ENCODE measurements around the gene SLC33A1.
A peak's percentile ranks its signal among the peaks of the same experiment; 100 is the strongest.
"Not testable (repeated sequence)": the region's sequence is repeated elsewhere in the genome, so short reads cannot be mapped to it uniquely, and the experiment has no call there.

SLC33A1 gene

DNA sequence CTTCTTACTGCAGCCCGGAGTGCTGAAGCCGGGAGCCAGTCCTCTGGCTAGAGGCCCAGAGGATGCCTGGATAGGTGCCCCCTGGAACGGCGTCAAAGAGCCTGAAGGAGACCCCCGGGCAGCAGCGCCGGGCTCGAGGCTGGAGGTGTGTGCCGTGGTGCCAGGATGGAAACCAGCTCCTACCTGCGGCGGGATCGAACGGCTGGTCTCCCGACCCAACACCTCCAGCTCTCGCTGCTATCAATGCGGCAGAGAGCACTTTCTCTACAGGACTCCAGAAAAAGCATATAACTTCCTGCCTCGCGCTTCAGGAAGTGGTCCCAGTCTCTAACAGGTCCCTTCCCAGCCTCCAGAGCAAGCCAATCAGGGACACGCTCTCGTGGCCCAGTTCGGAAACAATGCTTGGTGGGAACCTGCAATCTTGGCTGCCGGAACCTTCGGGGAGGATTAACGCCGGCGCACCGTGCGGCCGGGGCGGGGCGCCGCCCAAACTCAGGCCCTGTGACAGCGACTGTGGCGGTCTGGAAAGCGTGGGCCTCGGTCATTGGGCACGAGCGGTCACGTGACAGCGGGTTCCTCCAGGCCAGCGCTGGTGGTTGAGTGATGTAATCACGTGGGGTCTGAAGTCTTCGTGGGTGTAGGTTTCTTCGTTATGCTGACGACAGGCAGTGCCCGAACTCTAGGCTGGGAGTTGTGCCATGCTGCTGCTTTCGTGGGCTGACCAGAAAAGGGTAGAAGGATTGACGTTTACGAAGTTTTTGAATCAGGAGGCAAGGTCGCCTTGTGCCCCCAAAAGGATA lies at the start of gene SLC33A1:
Gene SLC33A1, minus strand, starts transcription at position 287 of the 800 bp plus-strand sequence. CDS start 430 bp downstream, outside the sequence.
- DNase-seq: peak; percentile 100

GRCh38 chr3:155895379-155895900 lies 41.2 kb upstream of the SLC33A1 start:
- no peak for DNase-seq

DNA sequence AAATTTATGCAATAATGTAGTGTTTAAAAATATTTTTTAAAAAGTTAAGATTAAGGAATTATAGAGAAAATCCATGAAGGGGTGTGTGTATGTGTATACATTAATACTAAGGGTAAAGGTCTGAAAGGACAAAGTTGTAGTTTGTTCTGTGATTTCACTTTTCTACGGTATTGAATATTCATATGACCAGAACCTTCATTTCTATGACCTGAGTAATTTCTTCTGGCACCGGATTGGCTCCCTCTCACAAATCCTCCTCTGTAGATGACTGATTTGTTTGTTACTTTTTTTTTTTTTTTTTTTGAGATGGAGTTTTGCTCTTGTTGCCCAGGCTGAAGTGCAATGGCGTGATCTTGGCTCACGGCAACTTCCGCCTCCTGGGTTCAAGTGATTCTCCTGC lies 37.1 kb upstream of the SLC33A1 start:
- DNase-seq: no peak

DNA sequence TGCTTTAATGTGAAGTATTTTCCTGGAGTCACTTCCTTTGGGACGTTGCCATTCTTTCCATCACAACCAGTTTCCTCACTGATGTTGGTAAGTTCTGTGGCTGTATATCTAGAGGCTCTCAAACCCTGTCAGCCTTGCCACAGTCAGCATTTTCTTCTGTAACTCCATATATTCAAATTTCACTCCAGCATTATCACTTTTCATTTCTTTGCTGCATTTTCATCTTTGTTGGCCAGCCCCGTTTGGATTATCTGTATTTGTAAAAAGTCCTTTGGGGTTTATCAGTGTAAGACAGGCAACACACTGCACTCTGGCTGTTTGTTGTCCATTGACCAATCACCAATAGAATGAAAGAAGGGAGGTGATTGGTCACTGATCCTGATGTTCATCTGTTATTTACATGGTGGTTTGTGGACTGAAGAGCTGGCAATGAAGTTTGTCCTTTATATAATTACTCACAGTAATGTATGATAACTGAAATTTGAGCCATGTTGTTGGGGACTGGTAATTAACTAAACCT lies 36.5 kb upstream of the SLC33A1 start:
- DNase-seq: peak; percentile 98

DNA sequence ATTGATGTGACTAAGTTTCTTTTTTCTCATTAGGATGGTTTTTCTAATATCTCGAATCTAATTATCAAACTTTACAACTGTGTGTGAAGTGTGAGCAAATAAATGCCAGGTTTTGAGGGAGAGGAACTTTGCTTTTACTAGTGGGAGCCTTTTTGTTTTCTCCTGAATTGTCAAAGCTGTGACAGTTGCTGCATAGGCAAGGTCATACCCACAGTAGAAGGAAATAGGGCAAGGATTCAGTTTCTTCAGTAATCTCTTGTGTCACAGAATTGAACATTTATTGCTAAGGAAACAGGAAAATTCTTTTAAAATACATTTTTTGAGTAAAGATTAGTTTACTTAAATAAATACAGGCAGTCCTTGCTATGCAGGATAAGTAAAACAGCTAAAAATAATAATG lies 35.7 kb upstream of the SLC33A1 start:
- peak; percentile 46 for DNase-seq

DNA sequence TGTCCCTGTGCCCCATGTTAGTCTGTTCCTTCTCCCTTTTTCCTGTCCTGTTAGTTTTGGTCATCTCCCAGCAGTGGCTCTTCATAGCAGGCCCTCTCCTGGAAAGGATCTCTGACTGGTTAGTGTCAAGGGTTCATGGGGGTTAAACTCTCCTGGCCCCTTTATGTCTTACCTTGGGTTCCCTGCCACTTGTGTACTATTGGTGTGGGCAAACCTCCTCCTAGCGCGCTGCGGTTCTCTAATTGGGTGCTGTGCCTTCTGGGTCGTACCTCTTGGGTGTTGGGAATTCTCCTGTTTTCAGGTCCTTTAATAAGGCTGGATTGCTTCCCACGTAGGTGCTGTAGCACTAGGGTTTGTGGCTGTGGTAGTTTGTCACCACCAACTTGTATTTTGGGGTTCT lies 35.0 kb upstream of the SLC33A1 start:
- no peak for DNase-seq

DNA sequence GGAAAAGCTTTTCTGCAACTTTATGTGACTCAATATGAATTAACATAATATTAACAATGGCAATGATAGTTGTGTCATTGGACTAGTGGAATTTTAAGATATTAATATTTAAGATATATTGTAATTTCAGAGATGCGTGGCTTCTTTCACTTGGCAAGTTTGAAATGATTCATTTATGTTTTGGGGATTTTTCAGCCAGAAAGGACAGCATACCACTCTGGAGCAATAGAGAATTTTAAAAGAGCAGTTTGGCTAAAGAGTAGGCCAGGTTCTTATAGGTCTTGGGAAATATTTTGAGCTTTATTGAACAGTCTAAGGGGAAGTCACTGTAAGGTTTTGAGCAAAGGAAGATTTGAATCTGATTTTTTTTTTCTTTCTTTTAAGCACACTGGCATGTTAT lies 32.7 kb upstream of the SLC33A1 start:
- no peak for DNase-seq

DNA sequence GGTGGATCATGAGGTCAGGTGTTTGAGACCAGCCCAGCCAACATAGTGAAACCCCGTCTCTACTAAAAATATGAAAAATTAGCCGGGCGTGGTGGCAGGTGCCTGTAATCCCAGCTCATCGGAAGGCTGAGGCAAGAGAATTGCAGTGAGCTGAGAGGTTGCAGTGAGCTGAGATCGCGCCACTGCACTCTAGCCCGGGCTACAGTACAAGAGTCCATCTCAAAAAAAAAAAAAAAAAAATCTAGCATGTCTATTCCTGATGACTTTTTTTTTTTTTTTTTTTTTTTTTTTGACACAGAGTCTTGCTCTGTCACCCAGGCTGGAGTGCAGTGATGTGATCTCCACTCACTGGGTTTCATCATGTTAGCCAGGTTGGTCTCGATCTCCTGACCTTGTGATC lies 32.1 kb upstream of the SLC33A1 start:
- not testable (repeated sequence) for DNase-seq

DNA sequence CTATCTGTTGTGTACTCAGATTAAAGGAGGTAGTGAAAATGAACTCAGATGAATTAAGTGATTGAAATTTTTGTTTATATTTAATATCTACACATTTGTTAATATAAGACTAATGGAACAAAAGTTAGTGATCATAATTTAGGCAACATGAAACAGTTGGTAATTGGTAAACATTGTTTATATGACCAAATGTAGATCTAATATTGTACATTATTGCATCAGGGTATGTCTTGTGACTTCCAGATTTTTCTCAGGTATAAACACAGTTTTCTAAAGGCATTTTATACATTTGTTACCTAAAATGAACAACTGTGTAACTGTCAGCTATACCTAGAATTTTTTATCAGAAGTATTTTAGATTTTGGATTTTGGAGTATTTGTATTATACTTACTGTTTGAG lies 31.1 kb upstream of the SLC33A1 start:
- no peak for DNase-seq

- no peak for DNase-seq
Measured at GRCh38 chr3:155884292-155884691, 30.1 kb upstream of the SLC33A1 start.

GRCh38 chr3:155880286-155880685 lies 26.1 kb upstream of the SLC33A1 start:
- no peak for DNase-seq

DNA sequence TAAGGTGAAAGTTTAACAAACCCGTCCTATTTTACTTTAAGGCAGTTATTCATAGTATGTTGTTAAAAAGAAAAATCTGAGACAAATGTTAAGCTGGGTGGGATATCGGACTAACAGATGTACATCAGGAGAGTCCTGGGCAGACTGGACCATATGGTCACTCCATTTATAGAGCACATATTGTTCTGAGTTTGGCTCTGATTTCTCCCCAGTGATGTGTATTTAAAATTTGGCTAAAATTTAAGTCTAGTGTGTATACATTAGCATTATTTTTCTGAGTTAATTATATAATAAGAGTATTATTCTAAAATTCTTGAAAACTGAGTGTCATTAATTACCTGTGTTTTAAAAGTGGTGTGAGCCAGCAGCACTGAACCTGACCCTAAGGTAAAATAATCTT lies 22.3 kb upstream of the SLC33A1 start:
- no peak for DNase-seq

- no peak for DNase-seq
Measured at GRCh38 chr3:155876037-155876436, 21.8 kb upstream of the SLC33A1 start.

- no peak for DNase-seq
Measured at GRCh38 chr3:155872904-155873646, 18.8 kb upstream of the SLC33A1 start.

GRCh38 chr3:155871746-155872158 lies 17.5 kb upstream of the SLC33A1 start:
- no peak for DNase-seq

DNA sequence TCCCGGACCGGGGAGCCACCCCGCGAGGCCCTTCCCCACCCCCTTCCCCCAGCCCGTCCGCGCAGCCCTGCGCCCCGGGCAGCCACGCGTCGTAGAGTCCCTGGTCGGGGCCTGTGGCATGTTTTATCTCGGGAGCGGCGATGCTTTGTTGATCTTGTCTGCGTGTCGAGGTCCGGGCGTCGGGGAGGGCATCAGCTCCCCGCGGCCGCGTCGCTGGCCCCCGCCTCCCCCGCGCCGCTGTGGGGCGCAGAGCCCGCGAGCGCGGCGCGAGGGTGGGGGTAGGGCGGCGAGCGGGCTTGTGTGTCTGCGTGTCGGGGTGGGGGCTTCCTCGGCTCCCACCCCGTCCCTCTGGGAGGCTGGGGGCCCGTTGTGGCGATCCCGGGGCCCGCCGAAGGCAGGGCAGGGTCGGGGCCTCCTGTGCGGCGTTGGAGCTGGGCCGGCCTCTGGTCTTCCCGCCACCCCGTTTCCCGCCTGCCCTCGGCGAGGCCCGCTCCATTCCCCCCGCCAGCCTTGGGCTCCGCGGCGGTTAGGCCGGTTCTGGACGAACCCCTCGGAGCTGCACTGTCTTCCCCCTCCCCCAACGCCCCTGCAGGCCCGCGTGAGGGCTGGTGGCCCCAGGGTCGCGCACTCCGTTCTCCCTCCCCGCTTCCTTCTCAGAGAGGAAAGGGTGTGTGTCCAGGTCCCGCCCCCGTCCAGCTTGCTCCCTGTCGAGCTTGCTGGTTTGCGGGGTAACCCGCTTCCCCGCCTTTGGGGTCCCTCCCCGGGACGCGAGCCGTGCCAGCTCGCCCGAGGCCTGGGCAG lies 16.9 kb upstream of the SLC33A1 start:
- DNase-seq: peak; percentile 67

DNA sequence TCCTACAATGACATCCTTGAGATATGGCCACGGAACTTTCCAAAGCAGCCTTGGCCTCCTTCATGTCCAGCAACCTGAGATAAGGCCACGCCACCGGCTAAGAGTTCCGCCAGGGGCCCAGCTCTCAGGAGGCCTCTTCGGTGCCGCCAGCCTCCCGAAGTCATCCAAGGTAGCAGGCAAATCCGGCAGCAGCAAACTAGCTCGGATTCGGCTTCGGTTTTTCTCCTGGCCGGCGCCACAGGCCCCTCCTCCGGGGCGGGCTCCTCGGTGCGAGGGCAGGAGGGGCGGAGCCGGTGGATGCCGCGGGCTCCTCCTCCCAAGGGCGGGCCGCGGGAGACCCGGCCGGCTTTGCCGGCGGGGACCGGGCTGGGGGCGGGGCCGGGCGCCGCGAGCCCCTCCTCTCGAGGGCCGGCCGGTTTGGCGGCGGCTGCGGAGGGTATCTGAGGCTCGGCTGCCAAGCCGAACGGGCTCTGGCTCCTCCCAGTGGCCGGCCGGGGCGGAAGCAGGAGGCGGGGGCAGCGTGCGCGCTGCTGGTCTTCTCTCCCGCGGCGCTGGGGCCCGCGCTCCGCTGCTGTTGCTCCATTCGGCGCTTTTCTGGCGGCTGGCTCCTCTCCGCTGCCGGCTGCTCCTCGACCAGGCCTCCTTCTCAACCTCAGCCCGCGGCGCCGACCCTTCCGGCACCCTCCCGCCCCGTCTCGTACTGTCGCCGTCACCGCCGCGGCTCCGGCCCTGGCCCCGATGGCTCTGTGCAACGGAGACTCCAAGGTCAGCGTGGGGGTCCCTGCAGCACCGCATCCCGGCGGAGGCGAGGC lies 16.1 kb upstream of the SLC33A1 start, which contains the start of gene GMPS:
Gene GMPS, plus strand, starts transcription at position 518 of the 812 bp plus-strand sequence. Its CDS starts 221 bp downstream, at position 739.
- DNase-seq: peak; percentile 92

DNA sequence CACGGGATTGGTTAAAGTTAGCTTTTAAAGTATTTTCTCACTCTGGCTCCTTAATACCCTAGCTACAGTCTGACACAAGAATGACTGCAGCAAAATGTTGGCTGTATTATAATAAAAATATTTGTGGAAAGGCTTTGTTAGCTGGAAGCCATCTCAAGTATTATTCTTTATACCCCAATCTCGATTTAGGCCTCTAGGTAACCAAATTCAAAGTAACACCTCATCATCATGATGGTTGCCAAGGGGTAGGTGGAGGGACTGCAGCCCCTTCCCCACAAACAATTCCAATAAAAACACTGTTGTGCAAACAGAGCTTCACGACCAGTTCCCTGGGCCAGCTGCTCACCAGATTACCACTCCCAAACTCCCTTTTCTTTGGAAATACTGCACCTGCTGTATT lies 15.5 kb upstream of the SLC33A1 start:
- DNase-seq: no peak

GRCh38 chr3:155863072-155863784 lies 9.0 kb upstream of the SLC33A1 start:
- peak; percentile 77 for DNase-seq

GRCh38 chr3:155862290-155862982 lies 8.2 kb upstream of the SLC33A1 start:
- DNase-seq: peak; percentile 62
